Ovary (tissue), 9 donors: ENCODE measurements around the gene ZBTB47. TPM values are rescaled to one million over a fixed set of nuclear protein-coding genes. Genes with fewer than 3 reads are reported as not detected.

Experiments used
- DNase-seq, 5 donors: peaks; one replicate each; pipeline ENCODE4 v3.0.0-alpha.2; 2019 to 2020
- H3K27ac ChIP-seq, 2 donors: fragments of 200-600 bp; one replicate each; pipeline versions ENCODE4 v1.5.1 to v1.8.0; 2019 to 2022
- H3K27me3 ChIP-seq: fragments of 200-600 bp; one replicate; pipeline ENCODE4 v1.8.0; 2022
- H3K36me3 ChIP-seq: fragments of 200-600 bp; sonication (generic); one replicate; pipeline ENCODE4 v1.5.1; 2019
- H3K4me1 ChIP-seq: one replicate; pipeline ENCODE4 v1.8.1; 2013; ENCODE audit warnings: mild to moderate bottlenecking, moderate library complexity; ENCODE audit not compliant: insufficient read depth
- H3K4me3 ChIP-seq: fragments of 200-600 bp; sonication (generic); one replicate; pipeline ENCODE4 v1.5.1; 2017
- H3K9me3 ChIP-seq, 2 donors: fragments of 200-600 bp in 1 of 2; sonication (generic) in 1 of 2; one replicate each; pipeline versions ENCODE4 v1.5.1 to v1.8.1; 2013 to 2019; ENCODE audit warnings: mild to moderate bottlenecking in 1 of 2, moderate library complexity in 1 of 2
- CTCF ChIP-seq, 3 donors: fragments of 450-650 bp in 2 of 3; fragments of 200-600 bp in 1 of 3; IDR thresholded peaks; one replicate each; pipeline versions ENCODE4 v1.5.1 to v1.8.0; 2016 to 2022; ENCODE audit warnings: antibody characterized with exemption in 3 of 3, mild to moderate bottlenecking in 1 of 3
- EP300 ChIP-seq: sonication (generic); formaldehyde crosslinking; IDR thresholded peaks from one replicate; pipeline ENCODE4 v1.6.1; 2017; ENCODE audit warnings: antibody characterized with exemption
- POLR2A ChIP-seq: fragments of 450-650 bp; IDR thresholded peaks from one replicate; pipeline ENCODE4 v1.6.1; 2017; ENCODE audit warnings: antibody characterized with exemption, mild to moderate bottlenecking, moderate library complexity
- WGBS, 3 donors: extraction: QIAGEN DNeasy Blood & Tissue Kit in 1 of 3; methylation state at CpG; one replicate each; pipeline versions ENCODE4 v1.1.5 to v1.1.7; 2013 to 2017; 5-methylcytosine and 5-hydroxymethylcytosine counted together
- intact Hi-C, 4 donors: fragments of 100-400 bp; cut with DNase I; formaldehyde crosslinking; loops; one replicate each; pipeline versions ENCODE4 v1.11.0 to v1.15.1; 2022 to 2023
- polyA plus RNA-seq, 2 donors: library from polyadenylated mRNA; stranded (reverse); fragments of 200-250 nt in 1 of 2; fragments of 350-450 nt in 1 of 2; fragmentation: Illumina TruSeq in 1 of 2; extraction: RNeasy Lipid Tissue Mini Kit (QIAGEN cat#74804) in 1 of 2; gene quantifications; one replicate each; pipeline ENCODE4 v1.2.3, GENCODE V29; 2013 to 2014
- total RNA-seq, 7 donors: library from RNA; depleted of rRNA in 2 of 7; stranded (reverse); fragments of >200 nt in 2 of 7; fragmentation: NEBNext Ultra II Directional in 3 of 7; extraction: Animal tissue kit (Norgen Biotek cat#: 25700) in 3 of 7; gene quantifications; one replicate each; pipeline versions ENCODE4 v1.1.0 to v1.2.4, GENCODE V29; 2016 to 2023
- donor health status: DM: no; HTN: no; CAD: no; lungs with moderate emphysema.
- donor health status: DM: no; HTN: no; CAD: no.
- donor health status: Bipolar disorder and iron deficiency.
- donor health status: DM: yes; HTN: yes; CAD: no.
- donor health status: DM: no; HTN: no; CAD: no.
- donor health status: DM: yes; HTN: yes; CAD: no.

Gene ZBTB47
- total and polyA plus RNA-seq, 9 donors, result 7.7 to 41.9 (median 25.0) TPM

GRCh38 chr3:42696356-42697288 is 43.1 kb downstream of the ZBTB47 start:
- H3K4me1 ChIP-seq, result no peaks in the 10 kb centered on the region
- WGBS, 3 donors, result 68 to 73% (median 71%) methylated on average over 19 of the region's 19 CpGs
- peak in 1 of 5 donors; percentile 10 for DNase-seq
- no peak overlapping the region for H3K27ac ChIP-seq
- H3K9me3 ChIP-seq, result no peaks in the 10 kb centered on the region
- H3K27me3 ChIP-seq, result no peaks in the 10 kb centered on the region
- TF ChIP-seq EP300, result no peak
- no peak for TF ChIP-seq POLR2A
- no peak for TF ChIP-seq CTCF (IDR thresholded peaks at IDR 0.05)
- H3K36me3 ChIP-seq, result no peaks in the 10 kb centered on the region
- intact Hi-C loops, result no loop called here
- no peak overlapping the region for H3K4me3 ChIP-seq

GRCh38 chr3:42697289-42698051 is 44.0 kb downstream of the ZBTB47 start:
- TF ChIP-seq POLR2A (no peak), CTCF (IDR thresholded peaks at IDR 0.05) (no peak), EP300 (no peak)
- H3K27ac ChIP-seq, result no peak overlapping the region
- no peaks in the 10 kb centered on the region for H3K36me3 ChIP-seq
- WGBS, 3 donors, result 82 to 86% (median 86%) methylated on average over 18 of the region's 18 CpGs
- H3K27me3 ChIP-seq, result no peaks in the 10 kb centered on the region
- peak in 1 of 5 donors; percentile 4 for DNase-seq
- no peak overlapping the region for H3K4me3 ChIP-seq
- no peaks in the 10 kb centered on the region for H3K9me3 ChIP-seq
- intact Hi-C loops, result no loop called here
- no peaks in the 10 kb centered on the region for H3K4me1 ChIP-seq

- Histone ChIP-seq H3K4me3 (no peak overlapping the region), H3K27ac (no peak overlapping the region), H3K9me3 (no peaks in the 10 kb centered on the region), H3K4me1 (no peaks in the 10 kb centered on the region), H3K36me3 (no peaks in the 10 kb centered on the region), H3K27me3 (no peaks in the 10 kb centered on the region)
- TF ChIP-seq EP300, result no peak
- no peak for TF ChIP-seq POLR2A
- TF ChIP-seq CTCF (IDR thresholded peaks at IDR 0.05), result no peak
- WGBS, 3 donors, result 89 to 91% (median 89%) methylated on average over 7 of the region's 7 CpGs
- intact Hi-C loops, result no loop called here
- DNase-seq, result peak in 1 of 5 donors; percentile 4
Measured at GRCh38 chr3:42698216-42698910, 44.9 kb downstream of the ZBTB47 start.

- no peak overlapping the region for H3K4me3 ChIP-seq
- peak in 1 of 5 donors; percentile 4 for DNase-seq
- no peaks in the 10 kb centered on the region for H3K9me3 ChIP-seq
- no peaks in the 10 kb centered on the region for H3K4me1 ChIP-seq
- 77 to 79% (median 79%) methylated on average over 9 of the region's 9 CpGs for WGBS, 3 donors
- intact Hi-C loops, result no loop called here
- H3K36me3 ChIP-seq, result no peaks in the 10 kb centered on the region
- no peaks in the 10 kb centered on the region for H3K27me3 ChIP-seq
- no peak overlapping the region for H3K27ac ChIP-seq
- TF ChIP-seq EP300 (no peak), CTCF (IDR thresholded peaks at IDR 0.05) (no peak), POLR2A (no peak)
Measured at GRCh38 chr3:42698911-42699230, 45.4 kb downstream of the ZBTB47 start.
